GM12801 (cell line): ENCODE results near the gene RUNX1.

Experiments used
- CTCF ChIP-seq: IDR thresholded peaks from one replicate; pipeline ENCODE4 v1.5.1; 2011; ENCODE audit warnings: control low read depth; ENCODE audit not compliant: insufficient read length; ENCODE audit errors: extremely low read depth

RUNX1 gene

GRCh38 chr21:34794686-34795085 lies 254.4 kb downstream of the RUNX1 start:
- TF ChIP-seq CTCF = no peak

- TF ChIP-seq CTCF = no peak
Observed at GRCh38 chr21:34793471-34793870, 255.6 kb downstream of the RUNX1 start.

- no peak for TF ChIP-seq CTCF
Observed at GRCh38 chr21:34792504-34793089, 256.5 kb downstream of the RUNX1 start.

GRCh38 chr21:34791776-34792503 lies 257.2 kb downstream of the RUNX1 start:
- no peak for TF ChIP-seq CTCF

- TF ChIP-seq CTCF = no peak
Observed at GRCh38 chr21:34790834-34791233, 258.3 kb downstream of the RUNX1 start.

GRCh38 chr21:34790341-34790740 lies 258.8 kb downstream of the RUNX1 start:
- no peak for TF ChIP-seq CTCF

GRCh38 chr21:34788879-34789278 lies 260.2 kb downstream of the RUNX1 start:
- no peak for TF ChIP-seq CTCF
